SK-N-SH (cell line): ENCODE data around the gene AGTR1. TPM values are rescaled to one million over a fixed set of nuclear protein-coding genes. Genes with fewer than 3 reads are reported as not detected.
A peak's percentile ranks its signal among the peaks of the same experiment; 100 is the strongest.

Source experiments
- CTCF ChIA-PET: fragments of 300-600, 350-600 bp; formaldehyde crosslinking; extraction: SDS; loops from one replicate; lab custom pipeline; 2021; lab: Yijun Ruan, JAX
- POLR2A ChIA-PET: fragments of 350-600 bp; sonication (Branson Sonifier 250); formaldehyde crosslinking; extraction: SDS; loops from one replicate; lab custom pipeline; 2020; ENCODE audit warnings: antibody characterized with exemption, inconsistent platforms; lab: Yijun Ruan, JAX
- DNase-seq: peaks from one replicate; pipeline ENCODE4 v3.0.0; 2012
- H2AFZ ChIP-seq: fragments of 200-600 bp; sonication (generic); 2 replicates; pipeline ENCODE4 v1.8.1; 2016; ENCODE audit warnings: antibody characterized with exemption, mild to moderate bottlenecking, low read depth
- H3F3A ChIP-seq: fragments of 200-600 bp; sonication (generic); replicated peaks from 2 replicates; pipeline ENCODE3; 2016; ENCODE audit warnings: antibody characterized with exemption, mild to moderate bottlenecking; ENCODE audit not compliant: insufficient read depth
- H3K27ac ChIP-seq, 2 experiments: fragments of 200-500 bp in 1 of 2; fragments of 200-600 bp in 1 of 2; sonication (Bioruptor generic) in 1 of 2; sonication (generic), shearing (Covaris generic) in 1 of 2; 2 replicates each; pipeline versions ENCODE4 v1.5.1 to v1.6.1; 2014 to 2016; ENCODE audit warnings: low read depth in 2 of 2, inconsistent platforms in 1 of 2, low read length in 1 of 2, mild to moderate bottlenecking in 1 of 2, mixed read lengths in 1 of 2
- H3K27me3 ChIP-seq: fragments of 200-600 bp; sonication (generic), shearing (Covaris generic); 2 replicates; pipeline ENCODE4 v1.6.1; 2016; ENCODE audit warnings: mixed run types; ENCODE audit not compliant: insufficient read depth
- H3K36me3 ChIP-seq, 2 experiments: fragments of 200-500 bp in 1 of 2; fragments of 200-600 bp in 1 of 2; sonication (Bioruptor generic) in 1 of 2; sonication (generic) in 1 of 2; replicated peaks in 1 of 2; 2 replicates each; pipeline versions ENCODE3 to v1.5.1; 2014 to 2016; ENCODE audit warnings: low read length in 1 of 2, mild to moderate bottlenecking in 1 of 2; ENCODE audit not compliant: insufficient read depth in 2 of 2, control insufficient read depth in 1 of 2
- H3K4me1 ChIP-seq, 2 experiments: fragments of 200-500 bp in 1 of 2; fragments of 200-600 bp in 1 of 2; sonication (Bioruptor generic) in 1 of 2; sonication (generic), shearing (Covaris generic) in 1 of 2; 2 replicates each; pipeline versions ENCODE4 v1.5.1 to v1.6.1; 2014 to 2016; ENCODE audit warnings: low read depth in 1 of 2, low read length in 1 of 2, mixed run types in 1 of 2; ENCODE audit not compliant: insufficient read depth in 2 of 2, control insufficient read depth in 1 of 2
- H3K4me2 ChIP-seq: fragments of 200-600 bp; sonication (generic), shearing (Covaris generic); 2 replicates; pipeline ENCODE4 v1.6.1; 2017; ENCODE audit warnings: mixed run types
- H3K4me3 ChIP-seq, 2 experiments: fragments of 200-500 bp in 1 of 2; fragments of 200-600 bp in 1 of 2; sonication (Bioruptor generic) in 1 of 2; sonication (generic), shearing (Covaris generic) in 1 of 2; 2 replicates each; pipeline versions ENCODE4 v1.5.1 to v1.8.1; 2014 to 2016; ENCODE audit warnings: low read depth in 2 of 2, inconsistent platforms in 1 of 2, low read length in 1 of 2, mild to moderate bottlenecking in 1 of 2, mixed read lengths in 1 of 2, moderate library complexity in 1 of 2
- H3K79me2 ChIP-seq: fragments of 200-600 bp; sonication (generic); 2 replicates; pipeline ENCODE4 v1.8.1; 2017; ENCODE audit warnings: mild to moderate bottlenecking; ENCODE audit not compliant: insufficient read depth
- H3K9ac ChIP-seq: fragments of 200-600 bp; sonication (generic); 2 replicates; pipeline ENCODE4 v1.6.1; 2017; ENCODE audit warnings: mixed run types
- H3K9me2 ChIP-seq: fragments of 200-600 bp; sonication (generic); 2 replicates; pipeline ENCODE4 v1.6.1; 2017; ENCODE audit warnings: mixed run types
- H3K9me3 ChIP-seq: fragments of 200-600 bp; sonication (generic); 2 replicates; pipeline ENCODE4 v1.6.1; 2017; ENCODE audit warnings: mixed run types, mild to moderate bottlenecking, moderate library complexity
- H4K20me1 ChIP-seq: fragments of 200-600 bp; sonication (generic); 2 replicates; pipeline ENCODE4 v1.6.1; 2017; ENCODE audit warnings: mild to moderate bottlenecking, mixed run types; ENCODE audit not compliant: insufficient read depth
- FOSL2 ChIP-seq: IDR thresholded peaks from 2 replicates; pipeline ENCODE4 v1.4.0; 2012; ENCODE audit warnings: low read depth, mild to moderate bottlenecking, moderate library complexity, borderline replicate concordance
- GABPA ChIP-seq: IDR thresholded peaks from 2 replicates; pipeline ENCODE4 v1.4.0; 2012; ENCODE audit warnings: low read depth, mild to moderate bottlenecking
- GATA2 ChIP-seq: sonication (generic); formaldehyde crosslinking; IDR thresholded peaks from 2 replicates; pipeline ENCODE4 v1.5.0; 2020; ENCODE audit warnings: mild to moderate bottlenecking, missing genetic modification reagents
- MEF2A ChIP-seq: IDR thresholded peaks from 2 replicates; pipeline ENCODE4 v1.4.0; 2012; ENCODE audit warnings: low read depth, borderline replicate concordance
- RAD21 ChIP-seq: IDR thresholded peaks from 2 replicates; pipeline ENCODE4 v1.6.1; 2012; ENCODE audit warnings: mild to moderate bottlenecking, low read length
- RFX5 ChIP-seq: IDR thresholded peaks from 2 replicates; pipeline ENCODE4 v1.6.1; 2012; ENCODE audit warnings: mild to moderate bottlenecking, improper control_type of control experiment, low read length
- SIN3A ChIP-seq: IDR thresholded peaks from 2 replicates; pipeline ENCODE4 v1.6.1; 2012; ENCODE audit warnings: low read depth, mild to moderate bottlenecking, low read length, moderate library complexity, borderline replicate concordance
- YY1 ChIP-seq: IDR thresholded peaks from 2 replicates; pipeline ENCODE4 v1.4.0; 2012; ENCODE audit warnings: low read depth, mild to moderate bottlenecking
- WGBS: methylation state at CpG from one replicate; pipeline ENCODE4 v1.1.6; 2017; ENCODE audit warnings: low lambda C conversion rate; 5-methylcytosine and 5-hydroxymethylcytosine counted together
- polyA plus RNA-seq, 3 experiments: library from polyadenylated mRNA; depleted of rRNA; stranded (reverse); fragments of >200 nt; gene quantifications; 2 replicates each; pipeline ENCODE4 v1.2.3, GENCODE V29; 2012
- TF ChIP-seq, protein P1 (sequence below): IDR thresholded peaks from 2 replicates; pipeline ENCODE4 v1.4.0; 2012; ENCODE audit warnings: low read depth, borderline replicate concordance
- TF ChIP-seq, protein P2 (sequence below): fragments of 200-600 bp; sonication (generic); IDR thresholded peaks from 2 replicates; pipeline ENCODE4 v1.6.1; 2017; ENCODE audit warnings: antibody characterized with exemption, mild to moderate bottlenecking, moderate library complexity

AGTR1 gene
- polyA plus RNA-seq, 1 of the 3 experiments (the other 2 are of a cell fraction), result 0.15 TPM

DNA sequence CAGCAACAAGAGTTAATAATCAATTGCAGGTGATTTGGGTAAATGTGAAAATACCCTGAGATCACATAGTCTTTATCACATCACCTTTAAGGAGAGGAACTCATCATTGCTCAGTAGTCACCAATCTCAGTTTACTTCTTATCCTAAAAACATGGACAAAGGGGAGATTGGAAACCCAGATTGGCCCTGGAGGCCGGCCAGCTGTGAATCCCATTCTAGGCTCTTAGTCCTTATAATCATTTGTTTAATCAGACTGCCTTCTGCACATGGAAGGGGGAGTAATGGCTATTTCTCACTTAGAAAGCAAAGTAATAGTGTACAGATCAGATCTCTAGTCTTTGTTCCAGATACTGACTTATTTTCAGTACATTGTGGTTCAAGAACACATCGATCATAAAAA is 92.7 kb downstream of the AGTR1 start:
- Histone ChIP-seq H2AFZ (no peak overlapping the region), H3K9ac (no peak overlapping the region), H3K4me1 (peaks cover 0 to 12% of the 10 kb centered on the region in 2 experiments; a peak in 2 of 4 replicates), H3K27ac (no peak overlapping the region), H4K20me1 (no peaks in the 10 kb centered on the region), H3K4me3 (no peak overlapping the region), H3K9me3 (no peaks in the 10 kb centered on the region), H3K27me3 (no peaks in the 10 kb centered on the region), H3K79me2 (no peaks in the 10 kb centered on the region; the same call in 1 of the 2 replicates), H3K4me2 (no peak overlapping the region), H3K36me3 (no peaks in the 10 kb centered on the region), H3F3A (no peaks in the 10 kb centered on the region), H3K9me2 (no peaks in the 10 kb centered on the region)
- POLR2A ChIA-PET, result no interaction called here
- peak; percentile 45; the same call in 1 of the 2 replicates for TF ChIP-seq GATA2 (CRISPR knock-in tag)
- TF ChIP-seq MEF2A, result no peak
- no peak for TF ChIP-seq FOSL2
- TF ChIP-seq, protein P1, sequence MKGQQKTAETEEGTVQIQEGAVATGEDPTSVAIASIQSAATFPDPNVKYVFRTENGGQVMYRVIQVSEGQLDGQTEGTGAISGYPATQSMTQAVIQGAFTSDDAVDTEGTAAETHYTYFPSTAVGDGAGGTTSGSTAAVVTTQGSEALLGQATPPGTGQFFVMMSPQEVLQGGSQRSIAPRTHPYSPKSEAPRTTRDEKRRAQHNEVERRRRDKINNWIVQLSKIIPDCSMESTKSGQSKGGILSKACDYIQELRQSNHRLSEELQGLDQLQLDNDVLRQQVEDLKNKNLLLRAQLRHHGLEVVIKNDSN, result no peak
- no peak for TF ChIP-seq RFX5
- no peak for TF ChIP-seq RAD21
- no peak for TF ChIP-seq YY1
- no peak for DNase-seq
- 55% methylated on average over 2 of the region's 2 CpGs for WGBS
- CTCF ChIA-PET, result no interaction called here

DNA sequence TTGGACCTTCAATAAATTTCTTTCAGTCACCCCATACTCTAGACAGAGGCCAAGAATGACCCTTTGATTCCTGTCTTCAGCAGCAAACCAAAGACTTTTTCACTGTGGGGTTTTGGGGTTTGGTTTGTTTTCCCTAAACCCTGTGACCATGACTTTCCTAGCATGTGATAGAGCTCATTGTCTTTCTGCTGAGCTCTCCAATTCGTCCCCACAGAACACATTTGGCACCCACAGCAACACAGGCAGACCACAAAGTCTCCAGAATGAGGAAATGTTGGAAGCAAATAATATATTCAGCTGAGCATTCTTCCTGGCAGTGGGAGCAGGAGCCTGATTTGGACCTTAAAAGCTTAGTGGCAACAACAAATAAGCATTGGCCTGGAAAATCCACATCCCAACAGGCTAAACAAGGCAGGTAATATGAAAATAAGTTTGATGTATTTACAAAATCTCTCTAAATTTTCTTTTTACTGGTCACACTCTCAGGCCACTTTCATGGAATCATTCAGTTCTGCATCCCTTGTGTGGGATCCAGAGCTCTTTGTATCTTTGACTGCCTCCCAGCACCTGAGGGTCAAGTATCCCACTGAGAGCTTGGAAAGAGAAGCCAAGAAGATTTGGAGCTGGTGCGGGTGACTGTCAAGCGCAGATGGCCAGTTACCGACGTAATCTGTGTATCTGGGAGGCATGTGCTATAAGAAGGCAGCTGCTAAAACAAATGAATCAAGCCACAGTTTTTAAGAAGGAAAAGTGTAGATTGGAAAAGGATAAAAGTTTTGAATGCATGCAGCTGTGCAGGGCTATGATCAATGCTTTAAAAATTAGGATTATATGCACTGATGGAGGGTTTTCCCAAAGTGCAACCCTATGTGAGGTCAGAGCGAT is 93.4 kb downstream of the AGTR1 start:
- no peaks in the 10 kb centered on the region for H3K36me3 ChIP-seq
- H3K27ac ChIP-seq, result peak overlapping the region in 1 of 2 experiments; percentile 44; a peak in 1 of 4 replicates
- ChIA-PET POLR2A (no interaction called here), CTCF (interaction anchor here (0.7 to 1.0 kb wide), 2 partner anchors 153 to 411 kb away, joined by 3 read pairs; no protein-coding TSS in a partner anchor)
- H3K9me2 ChIP-seq, result no peaks in the 10 kb centered on the region
- no peaks in the 10 kb centered on the region; the same call in 1 of the 2 replicates for H3K79me2 ChIP-seq
- TF ChIP-seq GABPA, result no peak
- peak; percentile 34; the same call in 1 of the 2 replicates for TF ChIP-seq GATA2 (CRISPR knock-in tag)
- TF ChIP-seq SIN3A, result no peak
- TF ChIP-seq, protein P1, result no peak
- TF ChIP-seq, protein P2, sequence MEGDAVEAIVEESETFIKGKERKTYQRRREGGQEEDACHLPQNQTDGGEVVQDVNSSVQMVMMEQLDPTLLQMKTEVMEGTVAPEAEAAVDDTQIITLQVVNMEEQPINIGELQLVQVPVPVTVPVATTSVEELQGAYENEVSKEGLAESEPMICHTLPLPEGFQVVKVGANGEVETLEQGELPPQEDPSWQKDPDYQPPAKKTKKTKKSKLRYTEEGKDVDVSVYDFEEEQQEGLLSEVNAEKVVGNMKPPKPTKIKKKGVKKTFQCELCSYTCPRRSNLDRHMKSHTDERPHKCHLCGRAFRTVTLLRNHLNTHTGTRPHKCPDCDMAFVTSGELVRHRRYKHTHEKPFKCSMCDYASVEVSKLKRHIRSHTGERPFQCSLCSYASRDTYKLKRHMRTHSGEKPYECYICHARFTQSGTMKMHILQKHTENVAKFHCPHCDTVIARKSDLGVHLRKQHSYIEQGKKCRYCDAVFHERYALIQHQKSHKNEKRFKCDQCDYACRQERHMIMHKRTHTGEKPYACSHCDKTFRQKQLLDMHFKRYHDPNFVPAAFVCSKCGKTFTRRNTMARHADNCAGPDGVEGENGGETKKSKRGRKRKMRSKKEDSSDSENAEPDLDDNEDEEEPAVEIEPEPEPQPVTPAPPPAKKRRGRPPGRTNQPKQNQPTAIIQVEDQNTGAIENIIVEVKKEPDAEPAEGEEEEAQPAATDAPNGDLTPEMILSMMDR, result no peak
- H3K4me3 ChIP-seq, result no peak overlapping the region
- H3K4me1 ChIP-seq, result peaks cover 0 to 12% of the 10 kb centered on the region in 2 experiments; a peak in 2 of 4 replicates
- peak; percentile 24 for DNase-seq
- H3K9ac ChIP-seq, result no peak overlapping the region
- H3K9me3 ChIP-seq, result no peaks in the 10 kb centered on the region
- H3F3A ChIP-seq, result no peaks in the 10 kb centered on the region
- no peak overlapping the region for H2AFZ ChIP-seq
- H4K20me1 ChIP-seq, result no peaks in the 10 kb centered on the region
- 43% methylated on average over 6 of the region's 6 CpGs for WGBS
- H3K4me2 ChIP-seq, result no peak overlapping the region
- no peaks in the 10 kb centered on the region for H3K27me3 ChIP-seq
